NCI-H82 treated with DMSO at 0.1 percent for 48 hours (cell line): Measurements from ENCODE around the gene CCDC9B.

Experiments
- DNase-seq: peaks from one replicate; lab custom pipeline; 2025; ENCODE audit not compliant: unreplicated experiment; lab: John Stamatoyannopoulos, UW

CCDC9B gene

DNA sequence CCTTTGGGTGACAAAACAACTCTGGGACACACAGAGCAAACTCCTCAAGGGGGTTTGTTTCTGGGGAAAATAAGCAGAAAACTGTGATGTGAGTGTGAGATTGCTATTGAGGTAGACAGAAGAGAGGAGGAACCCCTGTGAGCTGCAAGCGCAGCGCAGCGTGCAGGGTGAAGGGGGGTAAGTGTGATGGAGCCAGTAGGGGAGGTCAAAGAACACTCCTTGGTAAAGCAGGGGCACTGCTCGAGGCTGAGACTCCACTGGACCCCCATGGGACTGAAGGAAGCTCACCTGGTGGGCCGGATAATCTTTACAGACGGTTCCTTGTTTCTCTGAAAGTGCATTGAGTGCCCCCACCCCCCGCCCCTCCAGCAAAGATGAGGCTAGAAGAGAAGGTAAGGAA lies 9.7 kb downstream of the CCDC9B start:
- no peak for DNase-seq

- DNase-seq, result no peak
These were observed 10.3 kb downstream of the CCDC9B start for GRCh38 chr15:40330368-40330836.

- no peak for DNase-seq
These were observed 10.9 kb downstream of the CCDC9B start for GRCh38 chr15:40329804-40330203.

- no peak for DNase-seq
These were observed 12.0 kb downstream of the CCDC9B start for GRCh38 chr15:40328751-40329150.

DNA sequence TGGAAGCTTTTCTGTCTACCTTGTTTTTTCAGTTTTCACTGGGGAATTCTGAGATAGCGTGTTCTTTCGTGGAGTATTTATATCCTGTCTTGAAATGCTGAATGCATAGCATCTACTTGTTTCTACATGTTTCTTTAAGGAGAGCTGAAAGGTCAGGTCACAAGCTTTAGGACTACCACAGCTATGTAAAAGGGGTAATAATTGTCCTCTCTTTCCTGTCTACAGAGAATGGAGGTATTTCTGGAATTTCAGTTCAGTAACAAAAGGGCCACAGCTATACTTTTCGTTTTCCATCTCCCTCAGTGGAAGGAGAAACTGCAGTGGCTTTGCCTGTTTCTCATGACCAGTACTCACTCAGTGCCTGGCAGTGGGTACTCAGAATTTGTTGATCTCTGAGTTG lies 12.6 kb downstream of the CCDC9B start:
- no peak for DNase-seq

DNA sequence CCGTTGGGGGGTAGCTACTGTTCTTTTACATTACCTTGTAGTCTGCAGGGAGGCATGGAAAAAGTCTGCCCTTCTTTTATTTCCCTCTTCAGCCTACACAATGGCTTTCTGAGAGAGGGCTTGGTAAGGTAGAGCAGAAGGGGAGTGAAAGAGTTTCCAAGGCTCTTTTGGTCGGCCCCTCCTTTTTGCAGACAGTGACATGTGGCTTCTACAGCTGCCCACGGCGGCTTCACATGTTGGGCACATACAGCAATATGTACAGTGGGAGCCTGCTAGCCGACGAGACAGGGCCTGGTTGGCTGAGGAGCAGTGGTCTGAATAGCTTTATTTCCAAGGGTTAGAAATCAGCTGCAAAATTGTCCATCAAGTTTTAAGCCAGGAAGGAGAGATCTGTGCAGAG lies 13.3 kb downstream of the CCDC9B start:
- DNase-seq, result no peak

DNA sequence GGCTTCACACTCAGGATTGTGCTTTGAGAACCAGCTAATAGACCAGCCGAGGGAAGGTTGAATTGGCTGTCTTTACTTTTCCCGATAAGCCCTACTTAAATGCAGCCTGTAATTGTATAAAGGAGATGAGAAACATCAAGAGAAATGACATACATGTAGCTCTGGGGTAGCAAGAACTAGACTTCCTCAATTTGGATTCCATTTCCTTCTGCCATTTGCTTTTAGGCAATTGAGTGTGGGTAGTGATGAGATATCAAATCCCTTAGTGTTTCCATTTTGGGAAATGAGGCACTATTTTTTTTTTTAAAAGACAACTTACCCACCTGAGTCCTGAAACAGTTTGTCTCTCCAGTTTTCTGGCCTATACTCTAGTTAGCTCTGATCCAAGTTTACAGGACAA lies 15.0 kb downstream of the CCDC9B start:
- no peak for DNase-seq

- no peak for DNase-seq
These were observed 15.6 kb downstream of the CCDC9B start for GRCh38 chr15:40325188-40325587.

DNA sequence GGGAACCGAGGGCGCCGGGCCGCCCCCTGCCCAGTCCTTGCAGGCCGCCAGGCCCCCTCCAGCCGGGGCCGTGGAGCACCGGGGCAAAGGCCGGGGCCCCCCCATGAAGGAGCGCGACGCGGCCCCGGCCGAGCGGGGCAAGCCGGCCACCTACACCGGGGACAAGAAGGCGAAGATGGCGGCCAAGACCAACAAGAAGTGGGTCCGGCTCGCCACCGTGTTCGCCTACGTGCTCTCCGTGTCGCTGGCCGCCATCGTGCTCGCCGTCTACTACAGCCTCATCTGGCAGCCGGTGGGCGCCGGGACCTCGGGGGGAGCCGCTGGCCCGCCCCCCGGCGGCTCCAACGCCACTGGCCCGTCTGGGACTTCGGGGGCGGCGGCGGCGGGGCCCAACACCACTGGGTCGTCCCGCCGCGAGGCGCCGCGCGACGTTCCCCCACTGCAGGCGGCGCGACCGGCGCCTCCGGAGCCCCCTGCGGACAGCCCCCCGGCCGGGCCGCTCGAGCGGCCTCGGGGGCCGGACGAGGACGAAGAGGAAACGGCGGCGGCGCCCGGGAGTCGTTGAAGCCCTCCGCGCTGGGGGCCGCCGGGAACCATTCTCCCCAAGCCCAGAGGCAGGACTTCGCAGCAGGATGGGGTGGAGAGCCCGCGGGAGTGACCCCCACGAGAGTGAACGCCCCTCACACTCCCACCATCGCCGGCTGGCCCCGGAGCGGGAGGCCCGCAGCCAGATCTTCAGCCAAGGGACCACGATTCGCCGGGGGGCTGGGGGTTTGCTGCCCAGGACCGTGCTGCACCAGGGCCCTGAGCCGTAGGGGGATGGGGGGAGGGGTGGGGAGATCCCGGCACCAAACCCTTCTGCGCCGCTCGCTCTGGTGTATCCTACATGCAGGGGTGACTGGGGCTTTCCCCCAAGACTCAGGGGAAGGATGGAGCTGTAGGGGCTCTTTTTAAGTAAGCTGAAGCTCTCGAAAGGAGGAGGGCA lies 16.5 kb downstream of the CCDC9B start:
- no peak for DNase-seq

DNA sequence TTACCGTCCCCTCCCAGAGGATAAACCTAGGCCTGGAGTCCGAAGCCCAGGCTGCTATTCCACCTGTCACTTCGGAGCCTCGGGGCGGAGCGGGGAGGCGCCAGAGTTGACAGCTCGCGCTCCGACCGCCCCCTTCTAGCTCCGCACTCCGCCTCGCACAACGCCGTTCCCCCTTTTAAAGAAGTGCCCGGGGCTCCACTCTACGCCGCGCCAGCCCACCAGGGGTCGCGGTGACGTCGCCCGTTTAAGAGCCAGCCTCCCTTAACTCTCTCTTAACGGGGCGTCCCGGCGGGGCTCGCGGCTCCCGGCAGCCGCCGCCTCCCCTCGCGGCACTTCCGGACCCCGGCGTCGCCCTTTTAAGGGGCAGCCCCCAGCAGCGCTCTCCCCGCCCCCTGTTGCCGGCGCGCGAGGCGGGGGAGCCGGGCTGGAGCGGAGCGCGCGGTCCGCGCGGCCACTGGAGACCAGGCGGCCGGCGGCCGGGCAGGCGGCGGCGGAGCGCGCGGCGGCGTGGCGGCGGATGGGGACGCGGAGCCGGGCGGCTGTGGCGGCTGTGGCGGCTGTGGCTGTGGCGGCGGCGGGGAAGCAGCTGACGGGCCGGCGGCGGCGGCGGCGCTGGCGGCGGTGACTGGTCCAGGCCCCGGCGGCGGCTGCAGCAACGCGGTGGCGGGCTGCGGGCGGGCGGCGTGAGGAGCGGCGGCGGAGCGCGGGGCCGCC lies 17.3 kb downstream of the CCDC9B start, which contains the start of gene INAFM2:
Gene INAFM2, plus strand, starts transcription at position 454 of the 714 bp plus-strand sequence. CDS start 364 bp downstream, outside the sequence.
- DNase-seq, result peak; percentile 93

GRCh38 chr15:40322531-40323238 lies 18.1 kb downstream of the CCDC9B start:
- no peak for DNase-seq

DNA sequence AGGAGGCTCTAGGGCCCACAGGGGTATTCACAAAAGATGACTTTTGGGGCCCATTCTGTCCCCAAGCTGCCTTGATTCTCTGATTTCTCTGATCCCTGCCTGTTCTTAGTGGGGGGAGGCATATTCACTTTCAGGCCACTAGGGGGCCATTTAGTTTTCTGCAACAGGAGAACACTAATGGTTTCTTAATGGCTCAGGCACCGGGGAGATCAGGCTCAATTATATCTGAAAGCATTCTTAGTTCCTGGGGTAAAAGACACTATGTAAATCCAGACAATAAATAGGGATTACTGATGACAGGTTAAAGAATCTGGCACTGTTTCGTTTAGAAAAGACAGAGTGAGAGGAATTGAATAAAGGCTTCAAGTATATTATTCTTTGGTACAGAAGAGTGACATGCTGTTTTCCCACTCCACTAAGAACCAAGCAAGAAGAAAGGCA lies 19.8 kb downstream of the CCDC9B start:
- peak; percentile 81 for DNase-seq

- DNase-seq, result no peak
These were observed 20.3 kb downstream of the CCDC9B start for GRCh38 chr15:40320409-40320808.

GRCh38 chr15:40317580-40317979 lies 23.2 kb downstream of the CCDC9B start:
- DNase-seq, result no peak

DNA sequence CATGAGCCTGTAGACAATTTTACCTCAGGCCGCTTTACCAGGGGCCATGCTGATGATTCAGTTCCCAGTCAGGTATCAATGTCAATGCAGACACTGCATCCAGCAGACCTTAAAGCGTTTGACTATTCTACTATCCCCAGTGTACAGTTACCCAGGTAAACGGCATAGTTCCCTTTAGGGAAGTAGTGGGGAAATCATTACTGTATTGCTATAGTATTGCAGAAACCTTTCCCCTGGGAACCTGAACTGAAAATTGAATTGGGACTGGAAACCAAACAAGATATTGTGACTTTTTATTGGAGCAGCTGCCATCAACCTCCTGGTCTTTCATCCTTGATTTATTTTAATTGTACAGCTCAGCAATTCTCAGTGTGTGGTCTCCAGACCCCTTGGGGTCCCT lies 23.8 kb downstream of the CCDC9B start:
- DNase-seq, result no peak

DNA sequence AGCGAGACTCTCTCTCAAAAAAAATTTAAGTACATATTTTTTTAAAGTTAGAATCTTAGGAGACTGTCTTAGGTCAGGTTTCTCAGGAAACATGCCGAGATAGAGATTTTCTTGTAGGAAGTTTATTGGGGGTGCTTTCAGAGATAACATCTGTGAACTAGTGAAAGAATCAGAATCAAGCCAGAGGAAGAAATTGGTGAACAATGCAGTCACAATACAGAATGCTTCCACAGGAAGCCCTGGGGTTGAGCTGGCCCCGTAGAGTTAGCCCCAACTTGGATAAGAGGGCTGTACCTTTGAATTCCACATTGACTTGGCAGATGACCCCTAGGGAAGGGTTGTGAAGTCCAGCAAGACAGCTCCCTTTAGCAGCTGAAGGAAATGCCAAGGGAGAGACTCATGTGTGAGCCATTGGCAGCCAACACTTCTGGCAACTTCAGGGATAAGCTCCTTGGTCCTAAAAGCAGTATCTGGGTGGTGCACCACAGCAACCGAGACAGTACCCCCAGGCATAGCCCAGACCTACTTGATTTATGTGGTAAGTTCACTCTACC lies 25.9 kb downstream of the CCDC9B start:
- no peak for DNase-seq

DNA sequence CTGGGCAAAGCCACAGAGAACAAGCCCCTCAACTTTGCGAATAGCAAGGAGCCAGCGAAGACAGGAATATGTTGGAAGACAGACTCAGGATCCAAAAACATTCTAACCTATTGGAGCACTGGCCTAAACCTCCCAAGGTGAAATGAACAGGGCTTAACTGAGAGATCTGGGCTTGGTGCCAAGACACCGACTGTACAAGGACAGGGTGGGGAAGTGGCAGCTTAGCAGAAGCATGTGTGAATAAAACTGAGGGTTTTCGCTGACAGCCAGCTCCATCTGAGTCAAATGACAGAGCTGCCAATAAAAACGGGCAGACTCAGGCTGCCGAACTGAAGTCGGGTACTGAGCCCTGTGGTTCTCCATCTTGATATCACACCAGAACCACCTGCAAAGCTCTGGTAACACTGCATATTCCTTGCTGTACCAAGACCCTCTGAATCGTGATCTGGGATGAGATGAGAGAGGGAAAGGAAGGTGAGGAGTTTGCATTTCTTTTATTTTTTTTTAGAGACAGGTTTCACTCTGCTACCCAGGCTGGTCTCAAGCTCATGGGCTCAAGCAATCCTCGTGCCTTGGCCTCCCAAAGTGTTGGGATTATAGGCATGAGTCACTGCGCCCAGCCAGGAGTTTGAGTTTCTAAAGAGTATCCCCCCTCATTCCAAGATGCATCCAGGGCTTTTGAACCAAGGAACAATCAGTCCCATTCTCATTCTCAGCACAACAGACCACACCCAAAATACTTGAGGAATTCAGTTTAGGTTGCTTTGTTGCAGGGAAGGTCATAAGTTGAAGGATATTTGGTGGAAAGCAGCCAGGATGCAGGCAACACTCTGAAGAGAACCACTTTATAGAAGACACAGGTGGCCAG lies 27.0 kb downstream of the CCDC9B start:
- DNase-seq, result peak; percentile 90

DNA sequence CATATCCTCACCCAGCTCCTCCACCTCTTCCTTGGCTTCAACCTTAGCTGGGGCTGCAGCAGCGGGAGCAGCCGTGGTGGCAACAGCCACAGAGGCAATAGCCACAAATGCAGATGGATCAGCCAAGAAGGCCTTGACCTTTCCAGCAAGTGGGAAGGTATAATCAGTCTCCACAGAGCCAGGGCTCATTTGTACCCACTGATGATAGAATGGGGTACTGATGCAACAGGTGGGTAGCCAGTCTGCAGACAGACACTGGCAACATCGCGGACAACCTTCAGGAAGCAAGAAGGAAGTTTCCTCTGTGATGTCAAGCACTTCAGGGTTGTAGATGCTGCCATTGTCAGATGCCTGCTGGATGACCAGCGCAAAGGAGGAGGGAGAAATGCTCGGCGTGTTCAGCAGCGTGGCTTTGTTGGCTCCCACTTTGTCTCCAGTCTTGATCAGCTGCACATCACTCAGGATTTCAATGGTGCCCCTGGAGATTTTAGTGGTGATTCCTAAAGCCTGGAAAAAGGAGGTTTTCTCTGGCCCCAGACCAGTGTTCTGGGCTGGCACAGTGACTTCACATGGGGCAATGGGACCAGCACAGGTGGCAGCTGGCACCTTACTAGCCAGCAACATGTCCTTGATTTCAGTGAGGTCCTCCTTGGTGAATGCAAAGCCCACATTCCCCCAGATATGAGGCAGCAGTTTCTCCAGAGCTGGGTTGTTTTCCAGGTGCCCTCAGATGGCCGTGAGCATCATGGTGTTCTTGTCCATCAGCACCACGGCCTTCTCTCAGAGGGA lies 28.2 kb downstream of the CCDC9B start:
- DNase-seq, result no peak

GRCh38 chr15:40310993-40311392 lies 29.7 kb downstream of the CCDC9B start:
- DNase-seq, result no peak
